SIG-M5 treated with dmso at 0.1 percent for 504 hours (cell line): Measurements from ENCODE around the gene SPP2.

Experiments used
- DNase-seq: peaks from one replicate; lab custom pipeline; 2025; ENCODE audit not compliant: unreplicated experiment; lab: John Stamatoyannopoulos, UW

SPP2 gene

DNA sequence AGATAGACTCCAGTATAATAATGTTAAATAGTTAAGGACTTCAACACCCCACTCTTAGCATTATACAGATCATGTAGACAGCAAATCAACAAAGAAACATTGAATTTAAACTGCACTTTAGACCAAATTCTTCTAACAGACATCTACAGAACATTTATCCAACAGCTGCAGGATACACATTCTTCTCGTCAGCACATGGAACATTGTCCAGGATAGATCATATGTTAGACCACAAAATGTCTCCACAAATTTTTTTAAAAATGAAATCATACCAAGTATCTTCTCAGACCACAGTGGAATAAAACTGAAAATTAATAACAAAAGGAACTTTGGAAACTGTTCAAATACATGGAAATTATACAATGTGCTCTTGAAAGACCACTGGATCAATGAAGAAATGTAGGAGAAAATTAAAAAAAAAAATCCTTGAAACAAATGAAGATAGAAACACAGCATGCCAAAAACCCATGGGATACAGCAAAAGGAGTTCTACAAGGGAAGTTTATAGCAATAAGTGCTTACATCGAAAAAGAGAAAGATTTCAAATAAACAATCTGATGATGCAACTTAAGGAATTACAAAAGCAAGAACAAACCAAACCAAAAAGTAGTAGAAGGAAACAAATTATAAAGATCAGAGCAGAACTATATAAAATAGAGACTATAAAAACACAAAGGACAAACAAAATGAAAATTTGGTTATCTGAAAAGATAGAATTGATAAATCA is 12.3 kb upstream of the SPP2 start:
- no peak for DNase-seq

DNA sequence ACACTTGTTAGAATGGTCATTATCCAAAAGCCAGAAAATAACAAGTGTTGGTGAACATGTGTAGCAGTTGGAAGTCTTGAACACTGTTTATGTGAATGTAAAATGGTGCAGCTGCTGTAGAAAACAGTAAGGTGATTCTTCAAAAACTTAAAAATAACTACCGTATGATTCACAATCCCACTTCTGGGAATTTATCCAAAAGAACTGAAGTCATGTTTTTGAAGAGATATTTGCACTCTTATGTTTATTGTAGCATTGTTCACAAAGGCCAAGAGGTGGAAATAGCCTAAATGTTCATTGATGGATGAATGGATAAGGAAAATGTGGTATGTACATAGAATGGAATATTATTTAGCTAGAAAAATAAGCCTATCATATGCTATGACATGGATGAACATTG is 6.3 kb upstream of the SPP2 start:
- DNase-seq = no peak

DNA sequence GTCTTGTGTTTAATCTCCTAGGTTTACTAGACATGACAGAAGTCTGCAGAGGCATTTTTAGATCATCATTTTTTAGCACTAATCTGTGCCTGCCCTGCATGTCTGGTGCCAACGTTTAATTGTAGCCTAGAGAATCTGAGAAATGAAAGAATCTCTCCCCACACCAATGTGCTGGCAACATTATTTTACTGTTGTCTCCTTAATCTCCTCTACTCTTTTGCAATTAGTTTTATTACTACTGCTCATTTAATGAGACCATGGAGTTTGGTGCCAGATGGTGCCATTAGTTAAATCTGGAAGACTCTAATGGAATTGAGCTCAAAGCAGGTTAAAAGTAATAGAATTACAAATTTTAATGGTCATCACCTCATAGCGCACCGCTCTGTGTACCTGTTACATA is 4.0 kb upstream of the SPP2 start:
- no peak for DNase-seq

DNA sequence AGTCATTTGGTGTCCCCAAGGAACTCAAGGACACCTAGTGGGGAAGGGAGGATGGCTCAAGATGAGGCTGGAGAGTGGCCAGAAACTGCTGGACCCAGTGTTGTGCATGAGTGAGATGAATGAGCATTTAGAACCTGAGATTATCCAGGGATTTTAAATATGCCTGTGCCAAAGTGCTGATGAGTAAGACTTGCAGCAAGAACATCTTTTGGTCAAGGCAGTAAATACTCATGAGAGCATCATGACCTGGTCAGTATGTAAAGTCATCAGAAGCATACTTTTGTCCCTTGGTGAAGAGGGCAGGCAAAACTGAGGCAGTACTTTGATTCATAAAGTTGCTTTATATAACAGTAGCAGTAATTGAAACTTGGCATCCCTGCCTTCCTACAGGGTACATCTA is 3.1 kb upstream of the SPP2 start:
- DNase-seq = no peak

DNA sequence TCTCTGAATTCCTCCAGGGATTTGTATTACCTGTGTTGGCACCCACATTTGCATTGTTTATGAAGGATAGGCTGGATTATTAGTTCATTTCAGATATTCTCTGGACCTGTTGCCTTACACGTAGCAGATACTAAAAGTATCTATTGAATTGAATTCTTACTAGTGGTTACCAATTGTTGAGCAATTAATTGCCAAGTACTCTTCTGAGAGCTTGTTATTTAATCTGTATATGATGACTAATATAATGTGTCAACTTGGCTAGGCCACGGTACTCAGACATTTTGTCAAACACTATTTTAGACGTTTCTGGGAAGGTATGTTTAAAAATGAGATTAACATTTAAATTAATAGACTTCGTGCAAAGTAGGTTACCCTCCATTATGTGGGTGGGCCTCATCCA is 2.5 kb upstream of the SPP2 start:
- DNase-seq = no peak

DNA sequence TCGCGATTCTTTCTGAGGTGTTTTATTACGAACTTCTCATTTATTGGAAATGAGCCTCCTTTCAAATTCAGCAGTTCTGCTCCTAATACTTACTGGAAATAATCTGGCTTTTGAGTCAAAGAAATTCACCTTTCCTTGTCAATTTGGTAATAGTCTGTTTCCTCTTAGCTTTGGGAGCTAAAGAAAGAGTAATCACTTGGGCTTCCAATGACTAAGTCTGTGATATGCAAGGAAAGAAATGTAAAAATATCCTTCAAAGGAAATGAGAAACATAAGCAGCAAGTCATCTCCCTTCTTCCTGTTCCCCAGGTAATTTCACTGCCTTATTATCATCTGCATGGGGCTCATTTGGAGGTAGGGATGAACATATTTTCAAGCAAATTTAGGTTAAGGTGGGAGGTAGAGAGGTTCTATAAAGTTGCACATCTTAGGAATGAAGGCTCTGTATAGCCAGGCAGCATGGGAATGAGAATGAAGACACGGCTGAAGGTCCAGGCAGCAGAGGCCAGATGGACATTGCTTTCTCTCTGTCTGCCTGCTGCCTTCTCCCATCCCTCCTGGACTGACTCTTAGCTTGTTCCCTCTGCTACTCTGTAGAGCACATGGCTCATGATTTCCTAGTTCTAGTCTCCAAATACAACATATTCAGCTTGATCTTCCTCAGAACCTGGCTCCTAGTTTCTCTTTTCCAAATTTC is 1.0 kb downstream of the SPP2 start:
- no peak for DNase-seq

DNA sequence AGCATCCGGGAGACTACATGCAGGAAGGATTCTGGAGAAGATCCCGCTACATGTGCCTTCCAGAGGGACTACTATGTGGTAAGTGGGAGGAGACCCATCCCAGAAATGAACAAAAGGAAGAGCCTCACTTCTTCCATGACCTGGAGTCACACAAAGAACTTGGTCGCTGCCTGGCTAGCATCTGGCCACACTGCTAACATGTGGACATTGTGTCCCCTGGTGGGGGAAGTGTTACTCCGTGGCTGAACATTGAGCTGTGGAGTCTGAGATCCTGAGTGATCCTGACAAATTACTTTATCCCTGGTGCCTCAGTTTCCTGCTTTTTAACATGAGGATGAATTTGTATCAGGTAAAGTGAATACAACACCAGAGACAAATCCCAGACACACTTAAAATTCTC is 8.4 kb downstream of the SPP2 start:
- DNase-seq = no peak

DNA sequence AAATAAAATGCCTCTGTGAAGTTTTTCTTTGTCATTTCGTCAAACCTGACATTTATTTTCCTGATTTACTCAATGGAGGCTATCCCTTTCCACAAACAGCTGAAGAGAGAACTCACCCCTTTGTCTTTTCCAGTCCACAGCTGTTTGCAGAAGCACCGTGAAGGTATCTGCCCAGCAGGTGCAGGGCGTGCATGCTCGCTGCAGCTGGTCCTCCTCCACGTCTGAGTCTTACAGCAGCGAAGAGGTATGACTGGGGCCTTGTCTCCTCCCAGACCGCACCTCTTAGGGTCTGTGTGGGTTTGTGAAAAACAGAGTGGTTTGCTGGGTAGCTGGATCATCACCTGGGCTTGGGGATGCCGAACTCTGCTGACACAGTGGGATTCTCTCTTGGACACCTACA is 9.7 kb downstream of the SPP2 start:
- DNase-seq = no peak

DNA sequence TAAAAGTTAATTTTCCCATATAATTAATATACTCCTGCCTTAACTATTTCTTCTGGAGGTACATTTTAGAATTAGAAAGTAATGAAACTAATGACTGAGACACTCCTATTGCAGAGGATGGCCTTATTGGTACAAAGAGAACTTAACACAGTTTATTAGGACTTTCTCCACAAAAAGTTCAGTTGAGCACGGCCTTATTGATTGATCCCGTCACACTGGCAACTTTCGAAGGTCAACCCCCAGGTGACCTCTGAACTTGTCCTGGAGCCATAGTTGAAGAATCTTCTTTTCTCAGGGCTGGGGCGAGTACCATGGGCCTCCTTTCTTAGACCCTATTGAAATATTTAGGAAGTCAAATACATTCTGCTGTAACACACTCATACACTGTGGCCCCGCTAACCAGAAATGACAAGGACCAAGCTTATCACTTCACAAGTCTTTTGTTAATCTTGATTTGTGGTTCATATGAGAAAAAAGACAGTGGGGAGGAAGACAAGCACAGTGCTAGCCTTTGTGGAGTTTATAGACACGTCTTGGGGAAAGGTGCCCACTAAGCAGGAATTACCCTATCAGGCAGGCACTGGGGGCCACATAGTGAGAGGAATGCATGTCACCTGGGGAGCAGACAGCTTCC is 11.2 kb downstream of the SPP2 start:
- DNase-seq = no peak

DNA sequence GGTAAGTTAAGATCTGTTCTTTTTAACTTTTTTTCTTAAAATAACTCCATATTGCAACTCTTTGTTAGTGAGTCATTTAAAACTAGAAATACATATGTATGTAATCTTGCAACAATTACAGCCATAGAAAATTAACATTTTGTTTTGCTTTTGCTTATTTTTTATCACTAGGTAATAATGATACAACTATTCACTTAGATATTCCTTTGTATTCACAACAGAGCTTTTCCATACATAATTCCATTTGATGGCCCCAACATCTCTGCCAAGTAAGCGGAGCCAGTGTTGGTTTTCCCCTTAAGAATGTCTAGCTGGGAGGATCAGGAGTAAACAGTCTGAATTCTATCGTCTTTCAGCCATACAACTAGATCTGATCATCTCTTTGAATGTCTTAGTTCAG is 16.1 kb downstream of the SPP2 start:
- DNase-seq = no peak

DNA sequence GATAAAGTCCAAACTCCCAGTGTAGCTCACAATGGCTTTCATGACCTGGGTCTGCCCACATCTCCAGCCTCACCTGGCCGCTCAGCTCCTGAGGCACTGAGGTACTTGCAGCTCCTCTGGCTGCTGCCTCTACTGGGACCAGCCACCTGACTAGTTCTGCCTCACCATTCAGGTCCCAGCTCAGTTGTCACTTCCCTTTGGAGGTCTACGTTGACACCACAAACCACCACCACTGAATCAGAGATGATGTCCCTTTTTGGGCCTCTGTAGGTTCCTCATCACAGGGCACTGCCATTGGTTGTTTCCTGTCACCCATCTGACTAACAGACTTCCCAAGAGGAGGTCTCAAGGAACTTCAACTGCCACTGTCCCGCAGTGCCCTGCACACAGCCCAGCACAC is 21.2 kb downstream of the SPP2 start:
- no peak for DNase-seq

DNA sequence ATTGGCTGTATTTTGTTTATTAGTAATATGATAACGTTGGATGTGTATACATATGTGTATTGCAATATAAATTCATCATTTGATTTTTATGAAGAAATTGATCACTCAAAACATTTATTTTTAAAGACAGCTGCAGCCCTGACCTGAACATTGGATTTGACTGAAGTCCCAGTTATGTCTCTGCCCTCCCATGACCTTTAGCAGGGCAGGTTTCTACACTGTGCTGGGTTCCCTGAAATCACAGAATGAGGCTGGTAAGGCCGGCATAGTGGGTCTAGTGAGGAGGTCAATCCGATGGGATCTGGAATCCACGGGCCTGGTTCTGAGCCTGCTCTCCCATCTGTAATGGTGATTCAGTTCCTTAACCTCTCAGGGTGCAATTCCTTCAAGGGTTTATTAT is 22.0 kb downstream of the SPP2 start:
- DNase-seq = no peak

DNA sequence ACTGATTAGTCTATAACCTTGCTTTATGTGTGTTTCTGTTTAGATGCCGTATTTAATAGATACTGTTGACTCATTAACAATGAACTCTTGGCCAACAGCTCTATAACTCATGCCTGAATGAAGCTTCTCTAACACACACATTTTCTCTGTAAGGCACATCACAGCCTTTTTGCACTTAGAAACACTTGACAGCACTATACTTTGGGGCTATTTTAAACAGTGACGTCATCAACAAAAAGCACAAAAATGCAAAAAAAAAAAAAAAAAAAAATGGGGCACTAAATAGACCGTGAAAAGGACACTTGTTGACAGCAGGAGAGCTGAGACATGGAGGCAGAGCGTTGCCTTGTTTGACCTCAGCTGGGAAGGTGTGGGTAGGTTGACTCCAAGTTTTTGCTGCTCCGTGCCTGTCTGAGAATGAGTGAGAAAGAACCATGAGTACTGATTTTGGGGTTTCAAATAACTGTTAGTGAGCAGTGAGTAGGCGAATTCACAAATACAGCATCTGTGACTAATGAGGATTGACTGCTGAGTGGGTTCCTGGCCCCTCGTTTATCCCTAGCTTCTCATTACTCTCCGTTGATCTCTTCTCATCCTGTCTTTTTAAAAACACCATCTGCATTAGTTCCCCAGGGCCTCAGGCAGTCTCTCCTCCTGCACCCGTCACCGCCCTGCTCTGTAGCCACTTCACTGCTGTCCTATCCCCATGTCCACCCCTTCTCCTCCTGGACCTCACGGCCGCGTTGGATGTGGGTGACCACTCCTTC is 24.4 kb downstream of the SPP2 start:
- DNase-seq = no peak

DNA sequence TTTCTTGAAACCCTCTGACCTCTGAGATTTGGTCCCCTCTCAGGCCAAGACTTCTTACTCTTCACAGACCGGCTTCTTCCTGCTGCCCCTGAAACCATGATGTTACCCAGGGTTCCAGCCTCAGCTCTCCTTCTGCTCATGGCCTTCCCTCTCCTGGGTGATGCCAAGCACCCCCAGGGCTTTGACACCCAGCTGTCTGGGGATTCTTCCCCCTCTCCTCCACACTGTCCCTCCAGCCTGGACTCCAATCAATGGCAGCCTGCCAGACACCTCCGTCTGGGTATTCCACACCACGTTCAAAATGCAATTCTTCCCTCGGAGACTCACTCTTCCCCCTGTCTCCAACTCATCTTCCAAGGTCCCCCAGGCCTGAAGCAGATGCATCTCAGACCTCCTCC is 25.0 kb downstream of the SPP2 start:
- no peak for DNase-seq

DNA sequence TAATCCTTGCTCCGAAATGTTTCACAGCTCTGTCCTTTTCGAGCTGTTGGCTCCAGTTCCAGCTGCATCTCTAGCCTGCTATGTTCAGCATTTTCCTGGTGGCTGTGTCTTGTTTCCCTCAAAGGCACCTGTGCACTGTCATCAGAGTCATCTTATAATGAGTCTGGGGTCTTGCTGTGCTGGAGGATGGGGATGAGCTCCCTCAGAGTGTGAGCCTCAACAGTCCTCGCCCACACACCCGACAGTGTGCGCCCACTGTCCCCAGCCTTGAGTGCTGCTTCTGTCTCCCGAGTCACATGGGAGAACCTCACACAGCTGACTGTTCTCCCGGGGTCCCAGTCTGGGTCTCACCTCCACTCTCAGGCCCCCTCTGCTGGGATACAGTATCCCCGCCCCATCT is 25.4 kb downstream of the SPP2 start:
- no peak for DNase-seq

DNA sequence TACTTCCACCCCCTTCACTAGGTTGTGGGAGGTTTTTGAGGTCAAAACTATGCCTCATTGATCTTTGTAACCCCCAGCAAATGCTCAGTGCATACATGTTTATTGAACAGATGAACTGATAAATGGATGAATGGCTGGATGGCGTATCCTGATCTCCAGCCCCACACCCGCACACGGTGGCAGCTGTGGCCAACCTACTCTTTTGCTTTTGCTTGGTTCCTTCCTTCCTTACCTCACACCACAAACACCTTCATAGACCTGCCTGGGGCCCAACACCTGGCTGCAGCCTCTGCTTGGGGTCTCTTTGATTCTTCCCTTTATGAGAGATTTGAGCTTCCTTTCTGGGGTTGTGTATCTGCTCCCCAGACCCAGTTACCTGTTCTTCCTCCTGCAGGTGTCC is 25.9 kb downstream of the SPP2 start:
- DNase-seq = no peak

DNA sequence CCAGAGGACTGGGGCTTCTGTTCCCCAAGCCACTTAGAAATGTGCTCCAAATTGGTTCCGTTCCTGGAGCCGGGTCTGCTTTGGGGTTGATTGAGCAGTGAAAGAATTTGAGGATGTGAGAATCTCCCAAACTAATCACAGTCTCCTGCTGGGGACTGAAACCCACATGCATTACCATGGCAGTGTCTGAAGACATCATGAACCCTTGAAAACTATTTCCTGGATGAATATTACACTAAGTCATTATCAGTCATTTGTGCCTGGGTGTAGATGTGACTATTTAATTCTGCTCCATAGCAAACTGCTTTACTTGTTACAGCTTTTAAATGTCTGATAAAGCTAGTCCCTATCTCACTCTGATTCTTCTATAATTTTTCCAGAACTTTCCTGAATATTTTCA is 27.6 kb downstream of the SPP2 start:
- no peak for DNase-seq

DNA sequence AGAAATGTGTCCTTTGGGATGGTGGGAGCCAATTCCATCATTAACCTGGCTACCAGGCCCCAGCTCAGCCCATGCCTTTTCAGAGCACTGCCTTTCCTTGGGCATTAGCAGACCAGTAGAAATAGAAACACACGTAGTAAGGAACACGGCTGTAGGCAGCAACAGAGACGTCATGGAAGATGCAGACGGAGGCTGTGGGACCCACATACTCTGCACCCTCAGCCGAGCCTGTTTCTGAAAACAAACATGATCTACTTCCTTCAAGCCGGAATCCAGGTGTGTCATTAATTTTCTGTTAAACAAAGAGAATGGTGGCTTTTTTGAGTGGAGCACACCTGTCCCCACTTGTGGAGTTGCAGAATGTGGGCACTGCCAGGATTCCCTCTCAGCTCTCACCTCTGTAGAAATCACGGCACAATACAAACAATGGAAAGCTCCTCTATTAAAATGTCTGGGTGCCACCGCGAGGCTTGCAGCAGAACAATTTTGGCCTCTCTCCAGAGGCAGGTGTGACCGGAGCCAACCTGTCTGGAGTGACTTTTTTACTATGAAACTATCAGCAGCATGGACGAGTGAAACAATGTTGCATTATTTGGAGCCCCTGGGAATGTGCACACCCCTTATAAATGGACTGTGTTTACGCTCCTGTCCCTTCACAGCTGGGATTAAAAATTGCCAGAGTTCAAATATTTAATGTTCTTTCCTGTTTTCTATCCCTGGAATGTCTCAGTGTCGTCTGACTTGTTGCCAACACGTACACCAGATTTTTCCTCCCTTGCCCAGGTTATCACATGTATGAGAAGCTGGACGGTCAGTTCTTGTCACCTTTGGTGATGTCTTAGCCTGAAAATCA is 31.7 kb downstream of the SPP2 start:
- no peak for DNase-seq

DNA sequence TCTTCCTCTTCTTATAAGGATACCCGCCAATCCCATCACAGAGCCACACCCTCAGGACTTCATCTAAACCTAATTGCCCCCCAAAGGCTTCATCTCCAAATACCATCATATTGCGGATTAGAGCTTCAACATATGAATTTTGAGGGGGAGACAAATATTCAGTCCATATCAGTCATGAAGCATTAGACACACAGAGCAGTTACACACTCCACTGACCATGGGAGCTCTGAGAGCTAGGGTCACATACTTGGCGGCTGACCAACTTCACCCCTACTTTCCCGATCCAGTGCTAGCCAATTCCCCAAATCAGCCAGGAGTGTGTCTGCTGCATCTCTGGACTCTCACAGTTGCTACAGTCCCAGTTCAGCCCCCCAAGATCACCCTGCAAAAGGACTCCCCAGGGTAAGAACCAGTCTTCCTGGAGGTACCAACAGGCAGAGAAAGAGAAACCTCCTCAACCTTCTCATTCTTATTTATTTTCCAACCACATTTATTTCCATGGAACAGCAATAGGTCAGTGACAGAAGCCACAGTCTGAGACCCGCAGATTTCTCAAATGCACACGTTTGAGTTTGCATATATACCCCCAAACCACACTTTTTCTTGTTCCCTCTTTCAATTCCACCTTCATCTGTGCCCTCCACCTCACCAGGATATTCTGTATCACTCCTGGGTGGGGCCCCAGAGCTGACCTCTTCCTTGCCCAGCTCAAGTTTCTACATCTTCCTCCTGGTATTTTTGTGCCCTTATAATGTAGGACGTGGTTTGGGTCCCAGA is 33.3 kb downstream of the SPP2 start:
- DNase-seq = no peak

DNA sequence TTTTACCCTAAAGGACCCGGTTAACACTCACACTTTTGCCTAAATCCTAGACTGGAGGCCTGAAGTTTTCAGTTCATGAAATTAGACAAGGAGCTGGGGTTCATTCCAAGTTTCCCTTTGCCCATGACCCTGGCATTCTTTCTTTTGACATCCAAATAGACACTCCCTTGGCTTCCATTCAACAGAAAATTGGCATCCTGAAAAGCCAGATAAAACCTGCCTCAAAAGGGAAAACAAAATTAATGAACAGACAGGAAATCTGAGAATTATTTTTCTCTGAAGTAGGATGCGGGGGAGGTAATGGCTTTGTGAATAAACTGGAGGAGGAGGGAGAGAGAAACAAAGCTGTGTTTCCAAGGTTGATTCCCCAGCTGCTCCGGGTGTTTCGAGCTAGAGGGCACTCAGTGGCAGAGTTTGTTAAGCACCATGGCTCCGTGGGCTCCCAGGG is 41.0 kb downstream of the SPP2 start:
- no peak for DNase-seq
